Measurements from ENCODE around the gene LZTS2.

- TF ChIP-seq CTCF (conservative IDR thresholded peaks at IDR 0.05 in 1 of 2, IDR thresholded peaks at IDR 0.05 in 1 of 2; ENCODE audit: extremely low read depth in 1 of 2, insufficient read depth in 1 of 2, low read depth in 1 of 2, low read length in 2 of 2) (no peak), EZH2 (IDR thresholded peaks at IDR 0.05; ENCODE audit: borderline replicate concordance, low read length) (no peak)
These were observed 19.8 kb downstream of the LZTS2 start for GRCh38 chr10:101019440-101019703.
